Activated naive CD8-positive, alpha-beta T cell treated with anti-CD3 and anti-CD28 coated beads, Interleukin-2, amount 10 ng/mL, durations not matched to agents 7 days and 5 days (primary cell): ENCODE results near the gene VWA3B. TPM values are rescaled to one million over a fixed set of nuclear protein-coding genes. Genes with fewer than 3 reads are reported as not detected.
"Not testable (repeated sequence)": the region's sequence is repeated elsewhere in the genome, so short reads cannot be mapped to it uniquely, and the experiment has no call there.

Source experiments
- ATAC-seq: fragments of 150-1000 bp; cut with Tn5 transposase; one replicate; pipeline ENCODE4 v1.10.0; 2021; ENCODE audit warnings: low read depth, moderate library complexity
- POLR2A ChIA-PET: fragments of 350-600 bp; sonication (Branson Sonifier 250); formaldehyde crosslinking; loops from one replicate; lab custom pipeline; 2021; ENCODE audit warnings: antibody characterized with exemption; lab: Charles Lee
- DNase-seq: peaks from one replicate; pipeline ENCODE4 v3.0.0; 2021
- H3K27ac Mint-ChIP-seq: one replicate; pipeline ENCODE4 v1.8.0; 2022; ENCODE audit warnings: mild to moderate bottlenecking, mixed read lengths
- H3K27me3 Mint-ChIP-seq: one replicate; pipeline ENCODE4 v1.8.0; 2022; ENCODE audit warnings: mild to moderate bottlenecking, moderate library complexity, mixed read lengths
- H3K36me3 Mint-ChIP-seq: one replicate; pipeline ENCODE4 v1.8.0; 2021; ENCODE audit warnings: mild to moderate bottlenecking, mixed read lengths
- H3K4me1 Mint-ChIP-seq: one replicate; pipeline ENCODE4 v1.8.0; 2021; ENCODE audit warnings: mixed read lengths
- H3K4me3 Mint-ChIP-seq: one replicate; pipeline ENCODE4 v1.8.0; 2022; ENCODE audit warnings: mild to moderate bottlenecking, moderate library complexity, mixed read lengths
- H3K9me3 Mint-ChIP-seq: one replicate; pipeline ENCODE4 v1.8.0; 2021; ENCODE audit warnings: mixed read lengths
- total RNA-seq, 2 experiments: library from RNA; stranded (reverse); gene quantifications; one replicate each; pipeline ENCODE4 v1.2.3, GENCODE V29; 2021

VWA3B gene
- total RNA-seq, 2 experiments from 2014 or later = not detected

DNA sequence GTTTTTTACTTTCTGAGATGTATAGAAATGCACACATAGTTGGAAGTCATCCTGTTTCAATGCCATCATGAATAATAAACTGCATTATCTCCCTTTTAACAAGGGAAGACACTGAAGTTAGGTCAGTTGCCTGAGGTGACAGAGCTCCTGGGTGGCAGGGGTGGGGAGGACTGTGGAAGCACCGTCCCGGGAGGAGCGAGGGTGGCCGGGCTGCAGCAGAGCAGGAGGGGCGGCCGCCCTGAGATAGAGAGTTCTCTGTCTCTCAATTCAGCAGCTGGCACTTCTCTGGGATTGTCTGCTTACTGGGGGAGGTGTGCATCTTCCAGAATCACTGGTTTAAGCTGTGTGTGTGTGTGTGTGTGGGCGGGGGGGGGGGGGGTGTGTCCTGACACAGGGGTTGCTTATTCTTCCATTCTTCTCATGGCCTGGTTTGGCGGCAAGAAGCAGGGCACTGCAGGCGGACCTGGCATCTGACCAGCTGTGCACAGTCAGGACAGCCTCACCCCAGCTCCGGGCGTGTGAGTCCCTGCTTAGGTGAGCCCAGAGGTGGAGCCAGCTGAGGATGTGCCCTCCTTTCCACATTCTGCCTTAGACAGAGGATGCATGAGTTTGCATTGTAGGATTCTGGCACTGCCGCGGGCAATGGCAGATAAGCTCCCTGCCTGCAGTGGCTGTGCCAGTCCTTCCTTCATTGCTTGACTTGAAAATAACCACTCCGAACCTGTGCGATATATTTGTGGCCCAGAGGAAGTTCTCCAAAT lies 40.4 kb downstream of the VWA3B start:
- Mint-ChIP-seq H3K4me3 (no peak overlapping the region), H3K4me1 (peaks cover 8% of the 10 kb centered on the region)
- no peak for ATAC-seq

GRCh38 chr2:98128556-98129109 lies 41.7 kb downstream of the VWA3B start:
- no peak for DNase-seq
- Mint-ChIP-seq H3K4me1 (peaks cover 6% of the 10 kb centered on the region), H3K36me3 (no peaks in the 10 kb centered on the region), H3K4me3 (no peak overlapping the region), H3K27me3 (peaks cover 10% of the 10 kb centered on the region), H3K9me3 (no peaks in the 10 kb centered on the region), H3K27ac (no peak overlapping the region)
- no peak for ATAC-seq
- POLR2A ChIA-PET = no interaction called here

More for the DNA sequence above, 40.4 kb downstream of the VWA3B start:
- no peaks in the 10 kb centered on the region for H3K9me3 Mint-ChIP-seq
- peaks cover 10% of the 10 kb centered on the region for H3K27me3 Mint-ChIP-seq
- DNase-seq = no peak
- no peaks in the 10 kb centered on the region for H3K36me3 Mint-ChIP-seq
- H3K27ac Mint-ChIP-seq = no peak overlapping the region
- POLR2A ChIA-PET = no interaction called here

- H3K27ac Mint-ChIP-seq, ATAC-seq, H3K9me3 Mint-ChIP-seq, H3K27me3 Mint-ChIP-seq, DNase-seq, H3K36me3 Mint-ChIP-seq, H3K4me3 Mint-ChIP-seq, POLR2A ChIA-PET: not testable (repeated sequence)
- peaks cover 16% of the 10 kb centered on the region for H3K4me1 Mint-ChIP-seq
Measured at GRCh38 chr2:98130073-98130472, 43.1 kb downstream of the VWA3B start.

- peak; percentile 52 for DNase-seq
- Mint-ChIP-seq H3K27ac (peak overlapping the region; percentile 22), H3K4me1 (peaks cover 16% of the 10 kb centered on the region), H3K27me3 (peaks cover 2% of the 10 kb centered on the region), H3K4me3 (peak overlapping the region; percentile 45), H3K9me3 (peaks cover 2% of the 10 kb centered on the region), H3K36me3 (peaks cover 2% of the 10 kb centered on the region)
- ATAC-seq = peak; percentile 94
- POLR2A ChIA-PET = no interaction called here
Measured at GRCh38 chr2:98134172-98135005, 47.4 kb downstream of the VWA3B start.

DNA sequence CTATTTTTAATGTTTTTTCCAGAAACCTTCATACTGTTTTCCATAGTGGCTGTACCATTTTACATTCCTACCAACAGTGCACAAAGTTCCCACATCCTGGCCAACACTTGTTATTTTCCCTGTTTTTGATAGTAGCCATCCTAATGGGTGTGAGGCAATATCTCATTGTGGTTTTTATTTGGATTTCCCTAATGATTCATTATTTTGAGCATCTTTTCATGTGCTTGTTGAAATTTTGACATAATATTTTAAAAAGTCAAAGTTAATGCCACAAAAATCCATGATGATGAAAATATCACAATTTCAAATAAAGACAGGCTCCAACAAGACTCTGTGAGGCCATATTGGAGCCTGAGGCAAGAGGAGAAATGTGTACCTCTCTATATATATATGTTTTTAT lies 50.2 kb downstream of the VWA3B start:
- ATAC-seq (no peak), DNase-seq (no peak)
- Mint-ChIP-seq H3K27ac (no peak overlapping the region), H3K9me3 (peaks cover 2% of the 10 kb centered on the region), H3K4me3 (no peak overlapping the region), H3K36me3 (peaks cover 2% of the 10 kb centered on the region), H3K27me3 (no peaks in the 10 kb centered on the region), H3K4me1 (peaks cover 16% of the 10 kb centered on the region)
- POLR2A ChIA-PET = no interaction called here

- H3K4me3 Mint-ChIP-seq, H3K36me3 Mint-ChIP-seq, POLR2A ChIA-PET: not testable (repeated sequence)
Measured at GRCh38 chr2:98138978-98139377, 52.0 kb downstream of the VWA3B start.

DNA sequence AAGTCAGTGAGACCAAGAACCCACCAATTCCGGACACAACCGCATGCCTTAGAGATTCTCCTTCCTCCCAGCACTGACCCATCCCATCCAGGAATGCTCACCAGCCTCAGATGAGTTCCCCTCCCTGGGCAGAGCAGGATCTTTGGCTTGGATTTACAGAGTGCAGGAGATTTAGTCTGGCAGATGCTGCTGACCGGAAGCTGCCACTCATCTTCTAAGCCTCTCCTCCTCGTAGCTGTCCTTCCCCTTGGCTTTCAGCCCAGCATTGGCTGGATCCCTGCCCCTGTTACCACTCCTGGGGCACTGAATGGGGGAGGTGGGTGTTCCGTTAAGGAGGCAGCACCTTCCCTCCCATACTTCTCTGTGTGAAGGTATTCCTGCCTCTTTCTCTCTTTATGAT lies 53.2 kb downstream of the VWA3B start:
- DNase-seq (no peak), ATAC-seq (no peak)
- no peak overlapping the region for H3K27ac Mint-ChIP-seq
- H3K36me3 Mint-ChIP-seq = peaks cover 2% of the 10 kb centered on the region
- no peaks in the 10 kb centered on the region for H3K27me3 Mint-ChIP-seq
- POLR2A ChIA-PET = no interaction called here
- H3K4me3 Mint-ChIP-seq = no peak overlapping the region
- peaks cover 2% of the 10 kb centered on the region for H3K9me3 Mint-ChIP-seq
- no peaks in the 10 kb centered on the region for H3K4me1 Mint-ChIP-seq

More at GRCh38 chr2:98138978-98139377, 52.0 kb downstream of the VWA3B start:
- not testable (repeated sequence) for H3K4me1 Mint-ChIP-seq, H3K27me3 Mint-ChIP-seq, DNase-seq, H3K9me3 Mint-ChIP-seq, ATAC-seq, H3K27ac Mint-ChIP-seq

GRCh38 chr2:98142106-98142791 lies 55.3 kb downstream of the VWA3B start:
- Mint-ChIP-seq H3K36me3 (no peaks in the 10 kb centered on the region), H3K27ac (peak overlapping the region; percentile 26), H3K4me1 (no peaks in the 10 kb centered on the region), H3K9me3 (peaks cover 2% of the 10 kb centered on the region), H3K4me3 (no peak overlapping the region), H3K27me3 (no peaks in the 10 kb centered on the region)
- ATAC-seq (no peak), DNase-seq (no peak)
- POLR2A ChIA-PET = no interaction called here

GRCh38 chr2:98145070-98145469 lies 58.1 kb downstream of the VWA3B start:
- H3K36me3 Mint-ChIP-seq = peaks cover 2% of the 10 kb centered on the region
- H3K4me1 Mint-ChIP-seq = peaks cover 8% of the 10 kb centered on the region
- peaks cover 1% of the 10 kb centered on the region for H3K9me3 Mint-ChIP-seq
- no peak overlapping the region for H3K27ac Mint-ChIP-seq
- POLR2A ChIA-PET = no interaction called here
- DNase-seq (no peak), ATAC-seq (no peak)
- no peaks in the 10 kb centered on the region for H3K27me3 Mint-ChIP-seq
- H3K4me3 Mint-ChIP-seq = no peak overlapping the region

GRCh38 chr2:98147900-98148299 lies 60.9 kb downstream of the VWA3B start:
- H3K4me3 Mint-ChIP-seq, H3K27ac Mint-ChIP-seq, DNase-seq, H3K27me3 Mint-ChIP-seq, H3K9me3 Mint-ChIP-seq, POLR2A ChIA-PET, H3K36me3 Mint-ChIP-seq, ATAC-seq: not testable (repeated sequence)
- peaks cover 10% of the 10 kb centered on the region for H3K4me1 Mint-ChIP-seq

DNA sequence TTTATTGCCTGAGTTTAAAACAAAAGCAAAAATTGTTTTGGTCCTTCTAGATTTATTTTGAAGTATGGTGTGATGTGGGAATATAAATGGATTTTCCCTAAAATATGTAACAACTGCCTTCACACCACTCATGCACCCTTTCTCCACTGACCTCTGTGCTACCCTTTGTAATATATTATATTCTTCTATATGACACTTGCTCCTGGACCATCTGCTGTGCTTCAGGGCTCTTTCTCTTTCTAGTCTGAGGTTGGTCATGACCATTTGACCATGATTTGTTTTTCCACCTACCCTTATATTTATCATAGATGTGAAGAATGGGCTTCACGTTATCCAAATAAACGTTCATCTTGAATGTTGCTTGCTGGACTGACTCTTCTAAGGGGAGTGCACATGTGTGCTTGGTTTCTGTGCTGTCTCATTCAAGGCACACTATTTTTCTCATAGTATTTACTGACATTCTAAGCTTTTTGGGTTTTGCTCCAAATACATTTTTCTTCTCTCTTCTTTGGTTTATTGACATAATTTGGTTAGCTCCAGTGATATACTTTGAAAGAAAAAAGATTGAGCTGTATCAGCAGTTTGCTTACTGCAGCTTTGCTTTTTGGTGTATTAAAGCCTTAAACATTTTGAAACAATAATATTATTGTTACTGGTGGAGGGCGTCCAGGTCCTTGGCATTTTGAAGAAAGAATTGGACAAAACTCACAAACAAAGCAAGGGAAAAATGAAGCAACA lies 61.8 kb downstream of the VWA3B start:
- no peak for ATAC-seq
- Mint-ChIP-seq H3K4me1 (peaks cover 10% of the 10 kb centered on the region), H3K36me3 (peaks cover 2% of the 10 kb centered on the region), H3K9me3 (peaks cover 1% of the 10 kb centered on the region), H3K4me3 (peak overlapping the region; percentile 16), H3K27ac (peak overlapping the region; percentile 58), H3K27me3 (no peaks in the 10 kb centered on the region)
- POLR2A ChIA-PET = no interaction called here
- no peak for DNase-seq

- H3K4me1 Mint-ChIP-seq = peaks cover 10% of the 10 kb centered on the region
- H3K27me3 Mint-ChIP-seq = no peaks in the 10 kb centered on the region
- H3K27ac Mint-ChIP-seq = peak overlapping the region; percentile 58
- POLR2A ChIA-PET = no interaction called here
- peaks cover 2% of the 10 kb centered on the region for H3K36me3 Mint-ChIP-seq
- DNase-seq (no peak), ATAC-seq (peak; percentile 99)
- H3K4me3 Mint-ChIP-seq = peak overlapping the region; percentile 59
- peaks cover 1% of the 10 kb centered on the region for H3K9me3 Mint-ChIP-seq
Measured at GRCh38 chr2:98149333-98149697, 62.3 kb downstream of the VWA3B start.

GRCh38 chr2:98153481-98153880 lies 66.5 kb downstream of the VWA3B start:
- Mint-ChIP-seq H3K4me3 (no peak overlapping the region), H3K27me3 (peaks cover 3% of the 10 kb centered on the region), H3K27ac (no peak overlapping the region), H3K4me1 (peaks cover 10% of the 10 kb centered on the region), H3K36me3 (peaks cover 2% of the 10 kb centered on the region), H3K9me3 (peaks cover 1% of the 10 kb centered on the region)
- DNase-seq (no peak), ATAC-seq (no peak)
- POLR2A ChIA-PET = no interaction called here
